BJ (cell line): Measurements from ENCODE around the gene TPM3. TPM values are rescaled to one million over a fixed set of nuclear protein-coding genes. Genes with fewer than 3 reads are reported as not detected.
A peak's percentile ranks its signal among the peaks of the same experiment; 100 is the strongest.

Experiments
- CTCF ChIA-PET: fragments of 350-600 bp; formaldehyde crosslinking; extraction: SDS; loops from one replicate; lab custom pipeline; 2021; ENCODE audit warnings: antibody characterized with exemption, inconsistent platforms; lab: Yijun Ruan, JAX
- POLR2A ChIA-PET: fragments of 300-600 bp; sonication (Branson Sonifier 250); formaldehyde crosslinking; extraction: SDS; loops from one replicate; lab custom pipeline; 2021; ENCODE audit warnings: antibody characterized with exemption; lab: Charles Lee
- DNase-seq: peaks from one replicate; pipeline ENCODE4 v3.0.0-alpha.2; 2011; ENCODE audit warnings: low read depth
- H3K27me3 ChIP-seq: 2 replicates; pipeline ENCODE4 v1.6.0; 2011; ENCODE audit warnings: low read length; ENCODE audit not compliant: control insufficient read depth, insufficient read depth
- H3K36me3 ChIP-seq: 2 replicates; pipeline ENCODE4 v1.5.1; 2011; ENCODE audit warnings: low read length; ENCODE audit not compliant: control insufficient read depth, insufficient read depth
- H3K4me3 ChIP-seq: 2 replicates; pipeline ENCODE4 v1.5.1; 2011; ENCODE audit warnings: low read depth, mild to moderate bottlenecking, control low read depth, low read length
- CTCF ChIP-seq: IDR thresholded peaks from 2 replicates; pipeline ENCODE4 v1.5.1; 2011; ENCODE audit warnings: low read depth, mild to moderate bottlenecking, control low read depth, inconsistent platforms, low read length, moderate library complexity; ENCODE audit not compliant: insufficient read depth
- polyA plus RNA-seq: library from polyadenylated mRNA; depleted of rRNA; stranded (reverse); fragments of >200 nt; gene quantifications from 2 replicates; pipeline ENCODE4 v1.2.3, GENCODE V29; 2011

TPM3 gene
- polyA plus RNA-seq, 1 experiment = 275 TPM

- no peaks in the 10 kb centered on the region; the same call in 1 of the 2 replicates for H3K36me3 ChIP-seq
- H3K4me3 ChIP-seq = peak overlapping the region; percentile 84
- POLR2A ChIA-PET = no interaction called here
- no peak for TF ChIP-seq CTCF
- no peak for DNase-seq
- no peaks in the 10 kb centered on the region for H3K27me3 ChIP-seq
- CTCF ChIA-PET = no interaction called here
Observed at GRCh38 chr1:154219541-154219940, 27.6 kb upstream of the TPM3 start.

DNA sequence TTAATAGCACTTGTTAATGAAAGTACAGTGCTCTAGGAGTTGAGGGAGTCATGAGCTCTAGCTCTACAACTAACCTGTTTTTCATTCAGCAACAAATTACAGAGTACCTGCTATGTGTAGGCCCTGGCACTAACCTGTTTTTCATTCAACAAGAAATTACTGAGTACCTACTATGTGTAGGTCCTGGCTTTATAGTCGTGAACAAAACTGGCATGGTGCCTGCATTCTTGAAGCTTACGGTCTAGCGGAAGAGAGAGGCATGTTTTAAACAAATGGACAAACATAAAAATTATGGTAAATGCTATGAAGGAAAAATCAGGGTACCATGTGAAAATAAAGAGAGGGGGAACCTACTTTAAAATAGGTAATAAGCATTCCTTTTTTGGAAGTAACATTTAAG, 26.6 kb upstream of the TPM3 start:
- ChIA-PET POLR2A (no interaction called here), CTCF (interaction anchor here (1.3 kb wide), 1 partner anchor 19 kb away, joined by 6 read pairs; no protein-coding TSS in a partner anchor)
- Histone ChIP-seq H3K4me3 (no peak overlapping the region), H3K36me3 (peaks cover 3% of the 10 kb centered on the region), H3K27me3 (no peaks in the 10 kb centered on the region)
- no peak for TF ChIP-seq CTCF
- no peak for DNase-seq

DNA sequence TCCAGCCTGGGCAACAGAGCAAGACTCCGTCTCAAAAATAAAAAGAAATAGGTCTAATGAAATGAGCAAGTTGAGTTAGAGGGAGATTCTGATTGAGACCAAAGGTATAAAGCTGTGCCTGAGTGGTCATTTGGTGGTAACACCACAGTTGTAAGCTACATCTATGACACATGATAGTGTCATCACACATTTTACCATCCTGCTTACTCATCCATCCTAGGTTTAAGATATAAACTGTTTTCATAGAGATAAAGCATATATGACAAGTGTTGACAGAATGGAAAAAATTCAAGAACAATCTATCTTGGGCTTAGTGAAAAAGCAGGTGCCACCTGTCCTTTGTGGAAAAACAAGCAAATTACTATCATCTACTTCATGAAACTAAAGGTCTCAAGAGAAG, 21.4 kb upstream of the TPM3 start:
- H3K27me3 ChIP-seq = no peaks in the 10 kb centered on the region
- DNase-seq = no peak
- peaks cover 15% of the 10 kb centered on the region for H3K36me3 ChIP-seq
- ChIA-PET CTCF (interaction anchor here (2.4 kb wide), 1 partner anchor 15 kb away, joined by 9 read pairs; no protein-coding TSS in a partner anchor), POLR2A (no interaction called here)
- no peak for TF ChIP-seq CTCF
- no peak overlapping the region for H3K4me3 ChIP-seq

DNA sequence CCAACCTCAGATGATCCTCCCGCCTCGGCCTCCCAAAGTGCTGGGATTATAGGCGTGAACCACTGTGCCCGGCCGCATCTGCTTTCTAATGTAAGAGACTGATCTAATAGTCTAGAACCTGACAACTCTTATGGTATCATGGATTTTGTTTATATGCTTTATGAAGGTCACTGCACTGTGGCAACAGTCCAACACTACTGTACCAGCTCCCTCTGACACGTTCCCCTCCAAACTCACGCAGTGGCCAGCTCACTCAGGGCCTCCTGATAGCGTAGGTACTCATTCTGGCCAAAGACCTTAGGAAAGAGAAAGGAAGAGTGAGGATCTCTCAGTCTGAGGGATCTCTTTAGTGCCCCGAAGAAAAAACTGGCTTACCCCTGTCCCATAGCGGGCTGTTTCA, 20.2 kb upstream of the TPM3 start:
- Histone ChIP-seq H3K36me3 (peaks cover 21% of the 10 kb centered on the region), H3K4me3 (no peak overlapping the region), H3K27me3 (no peaks in the 10 kb centered on the region)
- no peak for DNase-seq
- no peak for TF ChIP-seq CTCF
- CTCF ChIA-PET = interaction anchor here (2.4 kb wide), 1 partner anchor 14 kb away, joined by 9 read pairs; no protein-coding TSS in a partner anchor
- POLR2A ChIA-PET = no interaction called here

GRCh38 chr1:154208677-154209388, 16.9 kb upstream of the TPM3 start:
- Histone ChIP-seq H3K27me3 (no peaks in the 10 kb centered on the region), H3K4me3 (no peak overlapping the region), H3K36me3 (peaks cover 22% of the 10 kb centered on the region)
- no peak for DNase-seq
- POLR2A ChIA-PET = interaction anchor here (0.7 kb wide), 1 partner anchor 11 kb away, joined by 3 read pairs; a partner anchor contains a TSS
- CTCF ChIA-PET = interaction anchor here (0.6 to 4.1 kb wide), 2 partner anchors 10 to 117 kb away, joined by 3 to 18 read pairs; no protein-coding TSS in a partner anchor
- TF ChIP-seq CTCF = no peak
